H1 (cell line): ENCODE data around the gene TMEM117. TPM values are rescaled to one million over a fixed set of nuclear protein-coding genes. Genes with fewer than 3 reads are reported as not detected.

Experiments
- CTCF ChIA-PET: fragments of 300-600 bp; sonication (Branson Sonifier 250); formaldehyde crosslinking; loops from one replicate; lab custom pipeline; 2021; ENCODE audit not compliant: partially characterized antibody; lab: Charles Lee
- POLR2A ChIA-PET: fragments of 300-600 bp; sonication (Branson Sonifier 250); formaldehyde crosslinking; loops from one replicate; lab custom pipeline; 2021; ENCODE audit warnings: inconsistent platforms; ENCODE audit not compliant: partially characterized antibody; lab: Charles Lee
- DNase-seq, 2 experiments: peaks; one replicate each; pipeline versions ENCODE4 v3.0.0 to v3.0.0-alpha.2; 2010 to 2022; ENCODE audit warnings: low spot score in 2 of 2, low read depth in 1 of 2, mixed read lengths in 1 of 2
- FAIRE-seq: peaks from 2 replicates; lab custom pipeline; 2011; peaks lifted over from hg19 to GRCh38; lab: Jason Lieb, UNC
- H2AFZ ChIP-seq: 2 replicates; pipeline ENCODE4 v1.8.1; 2012; ENCODE audit warnings: low read length, inconsistent platforms
- H2AK5ac ChIP-seq: 2 replicates; pipeline ENCODE4 v1.6.1; 2013; ENCODE audit warnings: low read depth, low read length
- H2BK120ac ChIP-seq: replicated peaks from 2 replicates; pipeline ENCODE3; 2013; ENCODE audit warnings: low read depth, low read length, inconsistent platforms
- H2BK12ac ChIP-seq: 2 replicates; pipeline ENCODE4 v1.6.1; 2013; ENCODE audit warnings: low read depth, low read length
- H2BK15ac ChIP-seq: 2 replicates; pipeline ENCODE4 v1.6.1; 2013; ENCODE audit warnings: low read length
- H2BK20ac ChIP-seq: 2 replicates; pipeline ENCODE4 v1.6.1; 2013; ENCODE audit warnings: low read length
- H2BK5ac ChIP-seq: 2 replicates; pipeline ENCODE4 v1.6.1; 2013; ENCODE audit warnings: low read depth, low read length
- H3K14ac ChIP-seq: 2 replicates; pipeline ENCODE4 v1.6.1; 2013; ENCODE audit warnings: inconsistent platforms; ENCODE audit not compliant: insufficient read length
- H3K18ac ChIP-seq: 2 replicates; pipeline ENCODE4 v1.6.1; 2013; ENCODE audit warnings: low read length; ENCODE audit errors: extremely low read depth
- H3K23ac ChIP-seq: 2 replicates; pipeline ENCODE4 v1.6.1; 2013; ENCODE audit warnings: inconsistent platforms; ENCODE audit not compliant: insufficient read length
- H3K23me2 ChIP-seq: 2 replicates; pipeline ENCODE4 v1.6.1; 2013; ENCODE audit warnings: low read depth, low read length
- H3K27ac ChIP-seq: 2 replicates; pipeline ENCODE4 v1.6.1; 2011; ENCODE audit warnings: low read depth, low read length, inconsistent platforms
- H3K27me3 ChIP-seq, 4 experiments: replicated peaks in 1 of 4; 1 replicate in 1 of 4; 2 replicates in 3 of 4; pipeline versions ENCODE4 v1.6.1 to v1.8.1; 2011 to 2013; ENCODE audit warnings: low read length in 3 of 4, mild to moderate bottlenecking in 3 of 4, inconsistent platforms in 2 of 4, mixed read lengths in 2 of 4, moderate library complexity in 1 of 4; ENCODE audit not compliant: control insufficient read depth in 3 of 4, insufficient read depth in 3 of 4; ENCODE audit errors: extremely low read depth in 1 of 4
- H3K36me3 ChIP-seq, 4 experiments: 2 replicates each; pipeline versions ENCODE4 v1.6.1 to v1.8.1; 2011 to 2013; ENCODE audit warnings: mild to moderate bottlenecking in 4 of 4, low read length in 3 of 4, moderate library complexity in 2 of 4, control low read depth in 1 of 4, inconsistent platforms in 1 of 4; ENCODE audit not compliant: insufficient read depth in 4 of 4, control insufficient read depth in 2 of 4
- H3K4ac ChIP-seq: replicated peaks from 2 replicates; pipeline ENCODE3; 2013; ENCODE audit warnings: low read length, low read depth, mixed read lengths, inconsistent platforms; ENCODE audit not compliant: insufficient read length
- H3K4me1 ChIP-seq, 4 experiments: replicated peaks in 1 of 4; 1 replicate in 1 of 4; 2 replicates in 3 of 4; pipeline versions ENCODE4 v1.6.1 to v1.8.1; 2011 to 2013; ENCODE audit warnings: low read length in 3 of 4, inconsistent platforms in 2 of 4, mixed read lengths in 1 of 4; ENCODE audit not compliant: insufficient read depth in 4 of 4, control insufficient read depth in 3 of 4
- H3K4me2 ChIP-seq, 2 experiments: 2 replicates each; pipeline versions ENCODE4 v1.6.1 to v1.8.1; 2011 to 2013; ENCODE audit warnings: low read depth in 2 of 2, low read length in 2 of 2, control low read depth in 1 of 2, inconsistent platforms in 1 of 2, mild to moderate bottlenecking in 1 of 2; ENCODE audit not compliant: insufficient read depth in 1 of 2
- H3K4me3 ChIP-seq, 4 experiments: fragments of 200-600, 300-600 bp in 1 of 4; sonication (generic), shearing (Covaris generic), sonication (Bioruptor Twin) in 1 of 4; 2 replicates each; pipeline versions ENCODE4 v1.5.1 to v1.8.1; 2011 to 2016; ENCODE audit warnings: low read length in 4 of 4, low read depth in 3 of 4, control low read depth in 2 of 4, inconsistent platforms in 2 of 4, mild to moderate bottlenecking in 2 of 4, mixed read lengths in 1 of 4, moderate library complexity in 1 of 4; ENCODE audit not compliant: insufficient read depth in 2 of 4; ENCODE audit errors: extremely low read depth in 1 of 4
- H3K56ac ChIP-seq: replicated peaks from 2 replicates; pipeline ENCODE3; 2013; ENCODE audit warnings: low read depth, mild to moderate bottlenecking, mixed read lengths, low read length, inconsistent platforms; ENCODE audit not compliant: insufficient read length
- H3K79me1 ChIP-seq: 2 replicates; pipeline ENCODE4 v1.6.1; 2013; ENCODE audit warnings: low read depth, low read length, control low read depth
- H3K79me2 ChIP-seq, 2 experiments: 2 replicates each; pipeline versions ENCODE4 v1.6.1 to v1.8.1; 2012 to 2013; ENCODE audit warnings: low read length in 2 of 2, mild to moderate bottlenecking in 2 of 2, inconsistent platforms in 1 of 2; ENCODE audit not compliant: insufficient read depth in 2 of 2, control insufficient read depth in 1 of 2
- H3K9ac ChIP-seq, 4 experiments: replicated peaks in 1 of 4; 1 replicate in 1 of 4; 2 replicates in 3 of 4; pipeline versions ENCODE4 v1.6.1 to v1.8.1; 2011 to 2013; ENCODE audit warnings: low read depth in 3 of 4, low read length in 3 of 4, control low read depth in 2 of 4, mild to moderate bottlenecking in 2 of 4, moderate library complexity in 2 of 4, inconsistent platforms in 1 of 4; ENCODE audit errors: extremely low read depth in 1 of 4
- H3K9me3 ChIP-seq, 2 experiments: 2 replicates each; pipeline versions ENCODE4 v1.6.1 to v1.8.1; 2012 to 2013; ENCODE audit warnings: mild to moderate bottlenecking in 2 of 2, moderate library complexity in 2 of 2, control low read depth in 1 of 2, inconsistent platforms in 1 of 2, low read depth in 1 of 2, low read length in 1 of 2, mixed read lengths in 1 of 2; ENCODE audit not compliant: insufficient read depth in 2 of 2
- H4K20me1 ChIP-seq, 2 experiments: replicated peaks in 1 of 2; 2 replicates each; pipeline versions ENCODE3 to v1.8.1; 2011 to 2013; ENCODE audit warnings: inconsistent platforms in 2 of 2, low read length in 2 of 2, mild to moderate bottlenecking in 1 of 2; ENCODE audit not compliant: insufficient read depth in 2 of 2, control insufficient read depth in 1 of 2
- H4K5ac ChIP-seq: 2 replicates; pipeline ENCODE4 v1.6.1; 2013; ENCODE audit warnings: low read length, low read depth, mixed read lengths, inconsistent platforms; ENCODE audit not compliant: insufficient read length
- H4K8ac ChIP-seq: 2 replicates; pipeline ENCODE4 v1.8.0; 2013; ENCODE audit warnings: mild to moderate bottlenecking, moderate library complexity, low read length, inconsistent platforms; ENCODE audit not compliant: insufficient read depth; ENCODE audit errors: extremely low read depth
- H4K91ac ChIP-seq: replicated peaks from 2 replicates; pipeline ENCODE3; 2013; ENCODE audit warnings: low read length, mixed read lengths, inconsistent platforms; ENCODE audit not compliant: insufficient read length
- KDM1A ChIP-seq: fragments of 200-600, 300-600 bp; sonication (generic); IDR thresholded peaks from 2 replicates; pipeline ENCODE4 v1.7.1; 2016; ENCODE audit warnings: mild to moderate bottlenecking, low read length, borderline replicate concordance
- NANOG ChIP-seq: IDR thresholded peaks from 2 replicates; pipeline ENCODE4 v1.6.1; 2011; ENCODE audit warnings: low read length, low read depth, mild to moderate bottlenecking, inconsistent platforms; ENCODE audit not compliant: insufficient read depth, poor library complexity, severe bottlenecking
- SUZ12 ChIP-seq: fragments of 200-600 bp; sonication (generic); IDR thresholded peaks from 2 replicates; pipeline ENCODE4 v1.6.1; 2012; ENCODE audit warnings: mild to moderate bottlenecking, inconsistent platforms, low read length, moderate library complexity, mixed read lengths
- WGBS, 2 experiments: shearing (Covaris generic) in 1 of 2; methylation state at CpG; one replicate each; pipeline versions ENCODE4 v1.1.6 to v1.1.7; 2013 to 2015; ENCODE audit warnings: low lambda C conversion rate in 2 of 2, mixed read lengths in 2 of 2, inconsistent platforms in 1 of 2, low coverage in 1 of 2, missing lambda C conversion rate in 1 of 2; ENCODE audit not compliant: insufficient replicate concordance in 2 of 2, insufficient coverage in 1 of 2, insufficient read length in 1 of 2; ENCODE audit errors: extremely low coverage in 1 of 2, missing lambda C conversion rate in 1 of 2; 5-methylcytosine and 5-hydroxymethylcytosine counted together
- polyA plus RNA-seq, 7 experiments: library from polyadenylated mRNA; depleted of rRNA in 3 of 7; stranded (reverse) in 5 of 7; unstranded in 2 of 7; fragments of >200 nt in 5 of 7; fragments of 200-250 nt in 2 of 7; gene quantifications; 1 replicate in 5 of 7; 2 replicates in 1 of 7; 4 replicates in 1 of 7; pipeline versions ENCODE4 v1.2.1 to v1.2.3, GENCODE V29; 2011 to 2013; ENCODE audit warnings: missing spikeins in 2 of 7, mixed read lengths in 2 of 7
- total RNA-seq: library from RNA; stranded (reverse); fragmentation: NEBNext Ultra II Directional; extraction: Animal tissue kit (Norgen Biotek cat#: 25700); gene quantifications from 2 replicates; pipeline ENCODE4 v1.2.1, GENCODE V29; 2021
- TF ChIP-seq, protein P1 (sequence below): IDR thresholded peaks from 2 replicates; pipeline ENCODE4 v1.6.1; 2012; ENCODE audit warnings: low read length, inconsistent platforms

Gene TMEM117
- total and polyA plus RNA-seq, 2 of the 8 experiments (the other 6 are each of a cell fraction or from before 2014, with no cell fraction given), result 0.80 to 1.4 TPM

DNA sequence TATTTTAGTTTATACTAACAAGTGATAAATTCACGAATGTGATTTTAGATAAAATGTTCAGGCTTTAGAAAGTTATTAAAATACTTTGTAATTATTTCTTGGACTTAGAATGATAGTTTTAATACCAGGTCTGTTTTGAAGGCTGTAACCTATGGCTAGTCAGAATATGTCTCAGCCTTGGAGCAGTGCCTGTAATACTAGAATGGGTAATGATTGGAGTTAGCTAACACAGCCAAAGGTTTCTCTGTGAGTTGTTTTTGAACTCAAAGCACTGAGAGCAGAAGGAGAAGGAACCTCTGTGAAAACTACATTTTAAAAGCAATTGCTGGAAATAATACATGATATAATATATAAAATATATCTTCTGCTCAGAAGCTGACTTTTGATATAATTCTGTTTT, 110.1 kb downstream of the TMEM117 start:
- H3K23me2 ChIP-seq, result no peaks in the 10 kb centered on the region
- no peak overlapping the region for H2BK120ac ChIP-seq
- H3K4me2 ChIP-seq, result no peak overlapping the region
- no peak overlapping the region for H3K56ac ChIP-seq
- H3K36me3 ChIP-seq, result 0 out of 8 replicates have a peak, but pooled peaks cover 0 to 2% (median 0%) of the 10 kb centered on the region in 4 experiments
- H4K91ac ChIP-seq, result no peak overlapping the region
- no peaks in the 10 kb centered on the region for H3K27me3 ChIP-seq
- no peaks in the 10 kb centered on the region for H3K79me2 ChIP-seq
- no peak overlapping the region for H2BK15ac ChIP-seq
- FAIRE-seq (no peak), DNase-seq (no peak)
- 87% methylated on average over 1 of the region's 1 CpG; no CpG with 5 or more reads in 1 of the 2 experiments for WGBS, 2 experiments
- no peak overlapping the region for H3K9ac ChIP-seq
- H2BK12ac ChIP-seq, result no peak overlapping the region
- peaks cover 7 to 8% of the 10 kb centered on the region in 2 experiments; a peak in 2 of 4 replicates for H3K9me3 ChIP-seq
- no peak overlapping the region for H3K4ac ChIP-seq
- H4K5ac ChIP-seq, result no peak overlapping the region
- H3K4me3 ChIP-seq, result no peak overlapping the region
- no peaks in the 10 kb centered on the region for H3K79me1 ChIP-seq
- H2AFZ ChIP-seq, result no peak overlapping the region
- H4K8ac ChIP-seq, result no peak overlapping the region
- H4K20me1 ChIP-seq, result no peaks in the 10 kb centered on the region
- POLR2A ChIA-PET, result no interaction called here
- CTCF ChIA-PET, result interaction anchor here (0.7 to 1.4 kb wide), 3 partner anchors 9 to 13 kb away, joined by 3 to 5 read pairs (median 3); no protein-coding TSS in a partner anchor
- H2AK5ac ChIP-seq, result no peak overlapping the region
- no peak overlapping the region for H3K14ac ChIP-seq
- H3K27ac ChIP-seq, result no peak overlapping the region
- no peak overlapping the region for H2BK5ac ChIP-seq
- no peaks in the 10 kb centered on the region for H3K4me1 ChIP-seq
- no peak overlapping the region for H3K18ac ChIP-seq
- H3K23ac ChIP-seq, result no peak overlapping the region
- H2BK20ac ChIP-seq, result no peak overlapping the region
- TF ChIP-seq NANOG (no peak), KDM1A (no peak), SUZ12 (no peak)
- TF ChIP-seq, protein P1, sequence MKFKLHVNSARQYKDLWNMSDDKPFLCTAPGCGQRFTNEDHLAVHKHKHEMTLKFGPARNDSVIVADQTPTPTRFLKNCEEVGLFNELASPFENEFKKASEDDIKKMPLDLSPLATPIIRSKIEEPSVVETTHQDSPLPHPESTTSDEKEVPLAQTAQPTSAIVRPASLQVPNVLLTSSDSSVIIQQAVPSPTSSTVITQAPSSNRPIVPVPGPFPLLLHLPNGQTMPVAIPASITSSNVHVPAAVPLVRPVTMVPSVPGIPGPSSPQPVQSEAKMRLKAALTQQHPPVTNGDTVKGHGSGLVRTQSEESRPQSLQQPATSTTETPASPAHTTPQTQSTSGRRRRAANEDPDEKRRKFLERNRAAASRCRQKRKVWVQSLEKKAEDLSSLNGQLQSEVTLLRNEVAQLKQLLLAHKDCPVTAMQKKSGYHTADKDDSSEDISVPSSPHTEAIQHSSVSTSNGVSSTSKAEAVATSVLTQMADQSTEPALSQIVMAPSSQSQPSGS, result no peak
